HG02623 (cell line): ENCODE results near the gene OR8D4.
"Not testable (repeated sequence)": the region's sequence is repeated elsewhere in the genome, so short reads cannot be mapped to it uniquely, and the experiment has no call there.

Source experiments
- ATAC-seq: cut with Tn5 transposase; IDR thresholded peaks from one replicate; pipeline ENCODE4 v1.9.1; 2021; ENCODE audit warnings: moderate library complexity; ENCODE audit not compliant: unreplicated experiment

Gene OR8D4

DNA sequence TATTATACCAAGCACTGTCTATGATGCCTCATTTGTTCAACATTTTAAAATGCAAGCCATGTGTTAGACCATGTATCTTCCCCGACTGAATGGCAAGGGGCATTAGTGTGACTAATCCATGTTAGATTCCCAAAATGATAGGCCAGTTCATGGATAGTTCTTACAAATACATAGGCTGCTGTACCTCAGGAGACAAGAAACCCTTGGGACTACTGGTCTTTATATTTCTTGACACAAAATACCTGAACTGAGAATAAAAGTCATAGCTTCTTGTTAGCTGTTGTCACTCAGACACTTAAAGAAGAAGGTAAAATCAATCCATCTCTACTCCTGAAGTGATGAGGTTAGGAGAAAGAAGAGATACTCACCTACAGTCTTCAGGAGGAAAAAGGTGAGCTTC lies at the start of gene OR8D4:
Gene OR8D4 (plus strand): TSS at position 301 of the 400 bp plus-strand sequence. CDS start 4,265 bp downstream, outside the sequence.
- no peak for ATAC-seq

DNA sequence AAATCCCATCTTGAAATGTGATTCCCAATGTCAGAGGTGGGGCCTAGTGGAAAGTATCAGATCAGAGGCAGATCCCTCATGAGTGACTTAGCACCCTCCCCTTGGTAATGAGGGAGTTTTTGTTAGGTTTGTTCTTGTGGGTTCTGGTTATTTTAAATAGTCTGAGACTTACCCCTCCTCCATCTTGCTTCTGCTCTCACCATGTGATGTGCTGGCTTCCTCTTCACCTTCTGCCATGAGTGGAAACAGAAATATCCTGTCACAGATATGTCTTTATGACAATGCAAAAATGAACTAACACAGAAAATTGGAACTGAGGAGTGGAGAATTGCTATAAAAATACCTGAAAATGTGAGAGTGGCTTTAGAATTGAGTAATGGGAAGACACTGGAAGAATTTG lies 49.6 kb upstream of the OR8D4 start:
- ATAC-seq, result no peak

DNA sequence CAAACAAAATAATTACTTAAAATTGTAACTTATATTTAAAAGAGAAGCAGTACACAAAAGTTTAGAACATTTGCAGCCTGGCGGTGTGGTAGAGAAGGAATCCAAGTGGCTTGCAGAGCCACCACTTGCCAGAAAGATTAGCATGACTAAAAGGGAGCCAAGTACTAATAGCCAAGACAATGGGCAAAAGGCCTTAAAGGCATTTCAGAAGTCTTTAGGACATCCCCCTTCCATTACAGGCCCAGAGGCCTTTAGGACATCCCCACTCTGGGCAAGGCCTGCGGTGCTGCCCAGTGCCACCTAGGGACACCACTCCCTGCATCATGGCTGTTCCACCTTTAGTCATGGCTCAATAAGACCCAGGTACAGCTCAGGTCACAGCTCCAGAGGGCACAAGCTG lies 48.9 kb upstream of the OR8D4 start:
- no peak for ATAC-seq

GRCh38 chr11:123856444-123856843 lies 45.5 kb upstream of the OR8D4 start:
- ATAC-seq, result no peak

- ATAC-seq, result no peak
Measured at GRCh38 chr11:123859731-123860130, 42.2 kb upstream of the OR8D4 start.

GRCh38 chr11:123865293-123865692 lies 36.7 kb upstream of the OR8D4 start:
- ATAC-seq, result not testable (repeated sequence)

DNA sequence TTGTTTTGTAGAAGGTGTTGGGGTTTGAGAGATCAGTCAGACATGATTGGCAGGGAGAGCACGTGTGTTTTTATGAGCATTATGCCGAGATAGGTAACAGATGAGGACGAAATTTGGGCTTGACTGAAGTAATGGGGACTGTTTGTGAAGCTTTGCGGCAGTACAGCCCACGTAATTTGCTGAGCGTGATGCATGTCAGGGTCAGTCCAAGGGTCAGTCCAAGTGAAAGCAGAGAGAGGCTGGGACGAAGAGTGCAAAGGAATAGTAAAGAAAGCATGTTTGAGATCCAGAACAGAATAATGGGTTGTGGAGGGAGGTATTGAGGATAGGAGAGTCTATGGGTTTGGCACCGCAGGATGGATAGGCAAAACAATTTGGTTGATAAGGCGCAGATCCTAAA lies 34.2 kb upstream of the OR8D4 start:
- ATAC-seq, result not testable (repeated sequence)

- no peak for ATAC-seq
Measured at GRCh38 chr11:123880912-123881311, 21.1 kb upstream of the OR8D4 start.

DNA sequence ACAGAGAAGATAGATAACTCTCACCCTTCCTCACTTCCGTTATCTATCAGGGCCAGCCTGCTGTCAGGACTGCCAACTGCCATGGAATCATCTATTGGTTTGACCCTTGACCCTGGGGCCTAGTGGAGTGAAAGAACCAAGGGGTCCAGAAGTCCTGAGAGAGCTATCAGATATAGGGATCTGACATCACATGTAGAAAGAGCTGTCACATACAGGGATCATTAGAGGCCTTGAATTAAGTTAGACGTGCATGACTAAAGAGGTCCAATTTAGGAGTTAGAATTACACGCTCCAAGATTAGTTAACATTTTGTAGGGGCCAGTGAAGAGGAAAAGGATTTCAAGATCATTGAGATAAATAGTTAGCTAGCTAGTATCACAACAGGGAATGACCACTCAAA lies 16.4 kb upstream of the OR8D4 start, which contains the start of gene TMEM225:
Gene TMEM225 (minus strand): TSS at position 101 of the 400 bp plus-strand sequence. CDS start 245 bp downstream, outside the sequence.
- no peak for ATAC-seq

- ATAC-seq, result no peak
Measured at GRCh38 chr11:123892031-123892430, 9.9 kb upstream of the OR8D4 start.

DNA sequence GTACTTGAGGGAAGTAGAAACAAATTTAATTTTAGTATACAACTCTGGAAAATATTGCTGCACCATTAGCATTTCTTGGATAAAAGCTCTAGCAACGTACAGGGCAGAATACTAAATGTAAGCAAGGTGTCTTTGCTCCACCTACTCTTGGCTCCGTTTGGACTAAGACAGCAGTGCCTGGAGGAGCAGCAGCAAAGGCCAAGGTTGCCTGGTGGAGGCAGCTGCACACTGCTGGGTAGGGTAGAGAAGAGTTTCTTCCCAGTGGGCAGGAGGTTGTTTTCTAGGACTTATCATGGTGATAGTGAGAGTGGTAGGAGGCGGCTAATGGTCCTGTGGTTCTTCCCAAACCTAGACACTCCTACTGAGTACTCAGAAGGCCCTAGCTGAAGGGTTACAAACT lies 2.2 kb upstream of the OR8D4 start:
- no peak for ATAC-seq

DNA sequence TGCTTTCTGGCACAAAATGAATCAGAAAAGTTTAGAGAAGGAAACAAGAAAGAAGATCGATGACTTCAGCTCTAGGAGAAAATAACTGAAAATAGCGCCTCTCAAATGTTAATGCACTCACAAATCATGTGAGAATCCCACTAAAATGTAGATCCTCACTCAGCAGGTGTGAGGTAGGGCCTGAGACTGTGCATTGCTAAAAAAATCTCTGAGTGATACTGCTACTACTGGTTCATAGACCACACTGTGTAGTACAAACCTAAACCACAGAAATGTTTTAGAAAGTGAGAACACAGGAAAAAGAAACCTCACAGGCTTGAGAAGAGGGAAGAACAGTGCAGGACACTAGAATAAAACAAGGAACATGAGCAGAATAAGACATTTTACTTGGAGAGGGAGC lies 2.0 kb downstream of the OR8D4 start:
- peak; percentile 89 for ATAC-seq

DNA sequence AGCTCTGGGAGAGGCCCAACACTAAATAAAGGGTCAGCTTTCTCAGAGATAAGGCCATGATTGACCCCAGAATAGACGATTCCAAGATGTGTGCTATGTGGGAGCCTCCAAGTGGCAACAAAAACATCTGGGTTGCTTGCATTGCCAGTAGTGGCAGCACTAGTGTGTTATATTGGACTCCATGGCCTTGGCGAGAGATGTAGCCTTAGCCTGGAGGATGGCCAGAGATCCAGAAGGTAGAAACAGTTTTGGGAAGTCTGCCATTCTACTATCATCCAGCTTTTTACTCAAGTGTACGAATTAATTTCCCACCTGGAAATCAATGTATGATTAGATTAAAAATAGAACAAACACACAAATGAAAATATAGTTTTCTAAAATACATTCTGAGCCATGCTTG lies 3.0 kb downstream of the OR8D4 start:
- ATAC-seq, result no peak

GRCh38 chr11:123905826-123906225 lies 3.9 kb downstream of the OR8D4 start:
- ATAC-seq, result no peak

- no peak for ATAC-seq
Measured at GRCh38 chr11:123920943-123921342, 19.0 kb downstream of the OR8D4 start.

DNA sequence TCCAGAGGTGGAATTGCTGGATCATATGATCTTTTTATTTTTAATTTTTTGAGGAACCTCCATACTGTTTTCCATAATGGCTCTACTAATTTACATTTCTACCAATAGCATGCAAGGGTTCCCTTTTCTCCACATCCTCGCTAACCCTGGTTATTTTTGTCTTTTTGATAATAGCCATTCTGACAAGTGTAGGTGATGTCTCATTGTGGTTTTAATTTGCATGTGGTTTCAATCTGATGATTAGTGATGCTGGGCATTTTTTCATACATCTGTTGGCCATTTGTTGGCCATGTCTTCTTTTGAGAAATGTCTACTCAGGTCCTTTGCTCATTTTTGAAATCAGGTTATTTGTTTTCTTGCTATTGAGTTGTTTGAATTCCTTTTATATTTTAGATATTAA lies 22.1 kb downstream of the OR8D4 start:
- ATAC-seq, result no peak

DNA sequence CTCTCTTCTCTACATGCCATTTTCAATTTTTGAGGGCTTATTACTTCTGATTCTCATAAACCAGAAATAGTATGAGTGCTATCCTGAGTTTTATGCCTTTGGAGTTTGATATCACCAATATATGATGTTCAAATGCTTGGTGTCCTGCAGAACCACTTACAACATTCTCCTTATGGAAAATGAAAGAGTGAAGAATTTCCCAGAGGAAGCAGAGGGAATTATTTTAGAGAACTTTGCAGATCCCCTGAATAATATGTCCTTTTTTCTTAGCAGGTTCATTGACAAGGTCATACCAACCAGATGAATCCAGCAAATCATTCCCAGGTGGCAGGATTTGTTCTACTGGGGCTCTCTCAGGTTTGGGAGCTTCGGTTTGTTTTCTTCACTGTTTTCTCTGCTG lies 37.4 kb downstream of the OR8D4 start, which contains the start of gene OR4D5:
Gene OR4D5 (plus strand): TSS at position 301 of the 400 bp plus-strand sequence. CDS start 0 bp downstream, at position 301.
- no peak for ATAC-seq

DNA sequence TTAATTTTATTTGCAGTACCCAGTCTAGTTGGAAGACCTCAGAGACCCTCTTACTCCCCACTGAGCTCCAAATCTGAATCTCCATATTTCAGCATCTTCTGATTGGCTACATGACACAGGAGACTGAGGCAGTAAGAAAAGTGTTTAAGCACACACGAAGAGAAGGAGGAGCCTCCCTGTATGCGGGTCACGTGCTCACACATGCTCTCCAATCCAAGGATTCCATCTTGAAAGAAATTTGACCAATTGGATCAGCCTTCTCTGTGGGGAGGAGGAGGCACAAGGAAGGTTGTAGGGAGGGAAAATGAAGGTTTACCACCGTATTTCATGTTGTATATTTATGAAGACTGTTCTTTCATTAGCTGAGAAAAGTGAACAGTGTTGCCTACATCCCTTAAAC lies 40.4 kb downstream of the OR8D4 start:
- ATAC-seq, result no peak

DNA sequence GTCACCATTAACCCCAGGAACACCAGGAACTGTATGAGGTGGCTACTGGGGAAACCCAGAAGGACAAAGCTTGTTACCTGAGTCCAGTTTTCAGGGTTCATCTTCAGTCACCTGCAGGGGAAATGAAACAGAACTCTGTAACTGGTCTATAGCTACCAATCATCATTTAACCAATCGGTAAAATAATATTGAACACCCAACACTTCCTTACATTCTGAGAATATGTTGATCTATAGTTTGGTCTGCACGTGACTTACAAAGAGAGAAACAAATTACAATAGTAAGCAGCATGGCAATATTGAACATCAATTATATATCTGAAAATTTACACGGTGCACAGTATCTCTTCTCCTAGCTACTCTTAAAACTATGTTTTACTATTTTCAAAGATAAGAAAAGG lies 41.8 kb downstream of the OR8D4 start, which contains the start of gene OR6T1:
Gene OR6T1 (minus strand): TSS at position 101 of the 400 bp plus-strand sequence. CDS start 0 bp downstream, at position 101.
- ATAC-seq, result no peak

DNA sequence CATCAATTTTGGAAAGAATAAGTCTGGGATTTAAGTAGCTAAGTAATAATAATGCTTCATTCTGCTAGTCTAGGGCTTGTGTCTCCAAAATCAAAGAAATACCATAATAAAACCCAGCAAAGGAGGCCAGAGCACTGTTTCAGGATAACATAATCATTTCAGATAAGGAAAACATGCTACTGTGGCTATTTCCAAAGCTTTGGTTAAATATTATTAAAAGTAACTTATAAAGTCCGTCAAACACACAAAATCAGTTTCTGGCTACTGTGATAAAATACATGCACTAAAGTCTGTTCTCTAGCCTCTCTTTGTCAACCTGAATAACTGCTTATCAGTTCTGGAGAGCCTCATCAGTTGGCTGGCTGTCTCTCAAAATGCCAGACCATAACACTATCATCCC lies 43.2 kb downstream of the OR8D4 start:
- ATAC-seq, result no peak

DNA sequence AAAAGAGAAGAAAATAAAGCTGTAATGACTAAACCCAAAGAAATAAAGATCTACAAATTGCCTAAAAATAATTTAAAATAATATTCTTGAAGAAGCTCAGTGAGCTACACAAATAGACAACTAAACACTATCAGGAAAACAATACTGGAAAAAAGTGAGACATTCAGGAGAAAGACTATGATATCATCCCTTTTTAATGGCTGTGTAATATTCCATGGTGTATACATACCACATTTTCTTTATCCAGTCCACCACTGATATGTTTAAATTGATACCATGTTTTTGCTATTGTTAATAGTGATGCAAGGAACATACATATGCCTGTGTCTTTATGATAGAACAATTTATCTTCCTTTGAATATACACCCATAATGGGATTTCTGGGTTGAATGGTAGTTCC lies 54.8 kb downstream of the OR8D4 start:
- no peak for ATAC-seq
